Fibroblast of pulmonary artery (primary cell): ENCODE results near the gene OSCP1.

ENCODE experiments used
- DNase-seq: peaks from one replicate; pipeline ENCODE4 v3.0.0-alpha.2; 2010; ENCODE audit warnings: low read depth
- H3K4me3 ChIP-seq: replicated peaks from 2 replicates; pipeline ENCODE4 v1.5.1; 2011; ENCODE audit warnings: low read depth, mild to moderate bottlenecking, control low read depth, low read length, moderate library complexity
- TF ChIP-seq, protein P1 (sequence below): IDR thresholded peaks from 2 replicates; pipeline ENCODE4 v1.5.1; 2011; ENCODE audit warnings: mild to moderate bottlenecking, control low read depth, low read length, inconsistent platforms; ENCODE audit errors: missing control alignments

OSCP1 gene

GRCh38 chr1:36455386-36455785 lies 5.1 kb upstream of the OSCP1 start:
- TF ChIP-seq, protein P1, sequence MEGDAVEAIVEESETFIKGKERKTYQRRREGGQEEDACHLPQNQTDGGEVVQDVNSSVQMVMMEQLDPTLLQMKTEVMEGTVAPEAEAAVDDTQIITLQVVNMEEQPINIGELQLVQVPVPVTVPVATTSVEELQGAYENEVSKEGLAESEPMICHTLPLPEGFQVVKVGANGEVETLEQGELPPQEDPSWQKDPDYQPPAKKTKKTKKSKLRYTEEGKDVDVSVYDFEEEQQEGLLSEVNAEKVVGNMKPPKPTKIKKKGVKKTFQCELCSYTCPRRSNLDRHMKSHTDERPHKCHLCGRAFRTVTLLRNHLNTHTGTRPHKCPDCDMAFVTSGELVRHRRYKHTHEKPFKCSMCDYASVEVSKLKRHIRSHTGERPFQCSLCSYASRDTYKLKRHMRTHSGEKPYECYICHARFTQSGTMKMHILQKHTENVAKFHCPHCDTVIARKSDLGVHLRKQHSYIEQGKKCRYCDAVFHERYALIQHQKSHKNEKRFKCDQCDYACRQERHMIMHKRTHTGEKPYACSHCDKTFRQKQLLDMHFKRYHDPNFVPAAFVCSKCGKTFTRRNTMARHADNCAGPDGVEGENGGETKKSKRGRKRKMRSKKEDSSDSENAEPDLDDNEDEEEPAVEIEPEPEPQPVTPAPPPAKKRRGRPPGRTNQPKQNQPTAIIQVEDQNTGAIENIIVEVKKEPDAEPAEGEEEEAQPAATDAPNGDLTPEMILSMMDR, result no peak
- no peak for DNase-seq

DNA sequence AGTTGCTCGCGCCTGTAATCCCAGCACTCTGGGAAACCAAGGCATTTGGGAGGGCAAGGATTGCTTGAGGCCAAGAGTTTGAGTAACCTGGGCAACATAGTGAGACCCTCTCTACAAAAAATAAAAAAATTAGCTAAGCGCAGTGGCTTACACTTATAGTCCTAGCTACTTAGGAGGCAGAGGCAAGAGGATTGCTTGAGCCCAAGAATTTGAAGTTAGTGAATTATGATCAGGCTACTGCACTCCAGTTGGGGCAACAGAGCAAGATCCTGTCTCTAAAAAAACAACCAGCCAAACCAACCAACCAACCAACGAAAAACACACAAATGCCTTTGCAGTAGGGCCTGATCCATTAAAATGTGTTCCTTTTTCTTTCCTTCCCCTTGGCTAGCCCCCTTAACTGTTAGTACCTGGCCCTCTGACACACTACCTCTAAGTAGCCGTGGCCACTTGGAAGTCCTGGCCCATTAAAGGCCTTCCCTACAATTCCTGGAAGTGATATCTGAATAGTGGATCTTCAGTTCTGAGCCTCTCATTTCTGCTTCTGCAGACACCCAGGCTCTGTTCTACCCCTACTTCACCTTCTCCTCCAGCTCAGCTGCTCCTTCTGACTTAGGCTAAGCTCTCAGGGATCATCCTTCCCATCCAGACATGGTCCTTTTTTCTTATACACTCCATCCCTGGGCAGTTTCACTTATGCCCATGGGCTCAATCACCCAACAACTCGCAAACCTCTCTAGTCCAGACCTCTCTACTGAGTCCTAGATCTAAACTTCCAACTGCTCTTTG lies 3.5 kb upstream of the OSCP1 start:
- DNase-seq, result no peak
- TF ChIP-seq, protein P1, result no peak
- no peak overlapping the region for H3K4me3 ChIP-seq

More at GRCh38 chr1:36455386-36455785, 5.1 kb upstream of the OSCP1 start:
- H3K4me3 ChIP-seq, result no peak overlapping the region

GRCh38 chr1:36453051-36453450 lies 2.8 kb upstream of the OSCP1 start:
- DNase-seq, result no peak
- TF ChIP-seq, protein P1, result no peak
- H3K4me3 ChIP-seq, result no peak overlapping the region

GRCh38 chr1:36450919-36451305 lies 661 bp upstream of the OSCP1 start:
- TF ChIP-seq, protein P1, result no peak
- no peak for DNase-seq
- peak overlapping the region; percentile 76 for H3K4me3 ChIP-seq

- TF ChIP-seq, protein P1, result no peak
- DNase-seq, result no peak
- H3K4me3 ChIP-seq, result no peak overlapping the region
Measured at GRCh38 chr1:36448530-36449056, 1.7 kb downstream of the OSCP1 start.

DNA sequence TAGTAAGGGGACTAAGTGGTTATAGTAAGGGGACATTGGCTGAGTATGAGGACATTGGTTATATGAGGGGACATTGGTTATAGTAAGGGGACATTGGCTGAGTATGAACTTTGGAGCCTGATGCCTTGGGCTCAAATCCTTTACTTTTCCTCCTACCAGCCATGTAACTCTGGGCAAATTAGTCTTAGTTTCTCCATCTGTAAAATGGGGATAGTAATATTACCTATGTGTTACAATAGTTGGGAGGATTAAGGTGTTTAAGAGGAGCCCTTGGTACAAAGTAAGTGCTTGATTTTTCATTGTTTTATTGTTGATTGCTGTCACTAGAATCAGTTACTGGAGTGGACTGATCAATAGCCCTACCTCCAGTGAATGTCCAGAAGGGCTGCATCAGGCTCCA lies 2.8 kb downstream of the OSCP1 start:
- TF ChIP-seq, protein P1, result no peak
- H3K4me3 ChIP-seq, result no peak overlapping the region
- no peak for DNase-seq

- no peak for DNase-seq
- TF ChIP-seq, protein P1, result no peak
- H3K4me3 ChIP-seq, result no peak overlapping the region
Measured at GRCh38 chr1:36446746-36447145, 3.5 kb downstream of the OSCP1 start.
